ENCODE measurements around the gene CLCN5.

GRCh38 chrX:50003467-50003866 is 81.1 kb downstream of the CLCN5 start:
- TF ChIP-seq POLR2A (IDR thresholded peaks at IDR 0.05) (no peak), CTCF (IDR thresholded peaks at IDR 0.05) (no peak)
